Peyer's patch (tissue), 4 donors: ENCODE measurements around the gene HTT.

Source experiments
- POLR2A ChIP-seq, 2 donors: fragments of 450-650 bp; IDR thresholded peaks; one replicate each; pipeline ENCODE4 v1.5.1; 2017; ENCODE audit warnings: antibody characterized with exemption in 2 of 2, mild to moderate bottlenecking in 2 of 2, moderate library complexity in 2 of 2
- TF ChIP-seq, protein P1 (sequence below), 6 experiments: fragments of 450-650 bp in 4 of 6; fragments of 200-600 bp in 2 of 6; sonication (generic) in 1 of 6; IDR thresholded peaks; one replicate each; pipeline ENCODE4 v1.5.1; 2017 to 2019; ENCODE audit warnings: antibody characterized with exemption in 6 of 6, mild to moderate bottlenecking in 3 of 6, moderate library complexity in 1 of 6

- TF ChIP-seq, protein P1, sequence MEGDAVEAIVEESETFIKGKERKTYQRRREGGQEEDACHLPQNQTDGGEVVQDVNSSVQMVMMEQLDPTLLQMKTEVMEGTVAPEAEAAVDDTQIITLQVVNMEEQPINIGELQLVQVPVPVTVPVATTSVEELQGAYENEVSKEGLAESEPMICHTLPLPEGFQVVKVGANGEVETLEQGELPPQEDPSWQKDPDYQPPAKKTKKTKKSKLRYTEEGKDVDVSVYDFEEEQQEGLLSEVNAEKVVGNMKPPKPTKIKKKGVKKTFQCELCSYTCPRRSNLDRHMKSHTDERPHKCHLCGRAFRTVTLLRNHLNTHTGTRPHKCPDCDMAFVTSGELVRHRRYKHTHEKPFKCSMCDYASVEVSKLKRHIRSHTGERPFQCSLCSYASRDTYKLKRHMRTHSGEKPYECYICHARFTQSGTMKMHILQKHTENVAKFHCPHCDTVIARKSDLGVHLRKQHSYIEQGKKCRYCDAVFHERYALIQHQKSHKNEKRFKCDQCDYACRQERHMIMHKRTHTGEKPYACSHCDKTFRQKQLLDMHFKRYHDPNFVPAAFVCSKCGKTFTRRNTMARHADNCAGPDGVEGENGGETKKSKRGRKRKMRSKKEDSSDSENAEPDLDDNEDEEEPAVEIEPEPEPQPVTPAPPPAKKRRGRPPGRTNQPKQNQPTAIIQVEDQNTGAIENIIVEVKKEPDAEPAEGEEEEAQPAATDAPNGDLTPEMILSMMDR (IDR thresholded peaks at IDR 0.05) = no peak
- TF ChIP-seq POLR2A (IDR thresholded peaks at IDR 0.05) = no peak
Observed at GRCh38 chr4:3276986-3277385, 202.5 kb downstream of the HTT start.
